B cell (primary cell): Measurements from ENCODE around the gene MEN1. TPM values are rescaled to one million over a fixed set of nuclear protein-coding genes. Genes with fewer than 3 reads are reported as not detected.

Experiments
- ATAC-seq: fragments of 200-7000 bp; cut with Tn5 transposase; one replicate; pipeline ENCODE4 v1.10.0; 2021; ENCODE audit warnings: low read depth, mild to moderate bottlenecking, moderate number of reproducible peaks, moderate library complexity
- CTCF ChIA-PET: fragments of 350-600 bp; sonication (Branson Sonifier 250); formaldehyde crosslinking; loops from one replicate; lab custom pipeline; 2021; ENCODE audit warnings: antibody characterized with exemption, inconsistent platforms; lab: Charles Lee
- POLR2A ChIA-PET: fragments of 350-600 bp; sonication (Branson Sonifier 250); formaldehyde crosslinking; loops from one replicate; lab custom pipeline; 2021; ENCODE audit warnings: antibody characterized with exemption; lab: Charles Lee
- DNase-seq: peaks from one replicate; pipeline ENCODE4 v3.0.0; 2013
- H2AFZ ChIP-seq: 2 replicates; pipeline ENCODE4 v1.6.1; 2012; ENCODE audit warnings: mild to moderate bottlenecking, low read depth, low read length; ENCODE audit not compliant: insufficient read depth, poor library complexity, severe bottlenecking
- H3K27ac ChIP-seq, 2 donors: 1 replicate in 1 of 2; 2 replicates in 1 of 2; pipeline ENCODE4 v1.5.1; 2012 to 2013; ENCODE audit warnings: low read length in 2 of 2, mild to moderate bottlenecking in 2 of 2, moderate library complexity in 1 of 2
- H3K27me3 ChIP-seq, 4 experiments: fragments of 200-600 bp in 1 of 4; sonication (generic) in 1 of 4; replicated peaks in 1 of 4; 1 replicate in 2 of 4; 2 replicates in 2 of 4; pipeline versions ENCODE4 v1.6.1 to v1.7.0; 2013 to 2016; ENCODE audit warnings: low read length in 3 of 4, mild to moderate bottlenecking in 2 of 4, mixed read lengths in 1 of 4, moderate library complexity in 1 of 4; ENCODE audit not compliant: insufficient read depth in 4 of 4, control insufficient read depth in 3 of 4; ENCODE audit errors: control extremely low read depth in 1 of 4
- H3K36me3 ChIP-seq, 2 experiments: replicated peaks in 1 of 2; 1 replicate in 1 of 2; 2 replicates in 1 of 2; pipeline versions ENCODE4 v1.6.1 to v1.7.1; 2013; ENCODE audit warnings: low read length in 1 of 2; ENCODE audit not compliant: insufficient read depth in 2 of 2, control insufficient read depth in 1 of 2; ENCODE audit errors: control extremely low read depth in 1 of 2, extremely low read depth in 1 of 2
- H3K4me1 ChIP-seq, 2 donors: fragments of 200-600 bp in 1 of 2; sonication (generic) in 1 of 2; 1 replicate in 1 of 2; 2 replicates in 1 of 2; pipeline versions ENCODE4 v1.5.1 to v1.6.1; 2013 to 2017; ENCODE audit warnings: low read length in 2 of 2; ENCODE audit not compliant: control insufficient read depth in 2 of 2, insufficient read depth in 2 of 2
- H3K4me2 ChIP-seq: replicated peaks from 2 replicates; pipeline ENCODE3; 2012; ENCODE audit warnings: mild to moderate bottlenecking, low read depth, low read length; ENCODE audit not compliant: poor library complexity, severe bottlenecking
- H3K4me3 ChIP-seq, 5 experiments: fragments of 200-600 bp in 1 of 5; sonication (generic) in 1 of 5; 1 replicate in 3 of 5; 2 replicates in 2 of 5; pipeline versions ENCODE4 v1.5.1 to v1.7.0; 2011 to 2016; ENCODE audit warnings: low read length in 4 of 5, mild to moderate bottlenecking in 4 of 5, low read depth in 2 of 5, control low read depth in 1 of 5, moderate library complexity in 1 of 5; ENCODE audit not compliant: insufficient read depth in 1 of 5; ENCODE audit errors: control extremely low read depth in 1 of 5, extremely low read depth in 1 of 5
- H3K79me2 ChIP-seq: fragments of 200-600 bp; sonication (generic); one replicate; pipeline ENCODE4 v1.6.0; 2016; ENCODE audit warnings: low read length; ENCODE audit not compliant: control insufficient read depth, insufficient read depth
- H3K9ac ChIP-seq: fragments of 200-600 bp; sonication (generic); 2 replicates; pipeline ENCODE4 v1.6.1; 2017; ENCODE audit warnings: mild to moderate bottlenecking, low read length, moderate library complexity
- H3K9me3 ChIP-seq, 3 donors: one replicate each; pipeline versions ENCODE4 v1.6.1 to v1.7.1; 2013; ENCODE audit warnings: low read length in 2 of 3; ENCODE audit not compliant: control insufficient read depth in 2 of 3, insufficient read depth in 1 of 3; ENCODE audit errors: control extremely low read depth in 1 of 3
- H4K20me1 ChIP-seq: 2 replicates; pipeline ENCODE4 v1.6.0; 2012; ENCODE audit warnings: mild to moderate bottlenecking, low read length; ENCODE audit not compliant: insufficient read depth, control insufficient read depth, poor library complexity, severe bottlenecking
- H3K27ac Mint-ChIP-seq: one replicate; pipeline ENCODE4 v1.8.0; 2021; ENCODE audit warnings: mixed read lengths
- H3K27me3 Mint-ChIP-seq: one replicate; pipeline ENCODE4 v1.8.0; 2021; ENCODE audit warnings: mixed read lengths
- H3K4me1 Mint-ChIP-seq: one replicate; pipeline ENCODE4 v1.8.0; 2021; ENCODE audit warnings: mixed read lengths
- H3K4me3 Mint-ChIP-seq: one replicate; pipeline ENCODE4 v1.8.0; 2021; ENCODE audit warnings: mixed read lengths
- H3K9me3 Mint-ChIP-seq: one replicate; pipeline ENCODE4 v1.8.0; 2022; ENCODE audit warnings: mixed read lengths; ENCODE audit not compliant: insufficient read depth
- CTCF ChIP-seq: fragments of 200-600 bp; IDR thresholded peaks from one replicate; pipeline ENCODE4 v1.8.0; 2022; ENCODE audit warnings: antibody characterized with exemption, mild to moderate bottlenecking
- EZH2 ChIP-seq: IDR thresholded peaks from 2 replicates; pipeline ENCODE4 v1.6.1; 2012; ENCODE audit warnings: borderline replicate concordance, low read depth, mild to moderate bottlenecking, moderate library complexity, low read length; ENCODE audit not compliant: insufficient read depth, poor library complexity, severe bottlenecking
- whole genome bisulfite sequencing: methylation state at CpG from one replicate; pipeline ENCODE4 v1.1.5; 2013; ENCODE audit warnings: missing lambda C conversion rate; ENCODE audit not compliant: insufficient coverage; 5-methylcytosine and 5-hydroxymethylcytosine counted together
- intact Hi-C: fragments of 100-400 bp; cut with micrococcal nuclease; formaldehyde crosslinking; loops from one replicate; pipeline ENCODE4 v1.10.0; 2022
- polyA plus RNA-seq: library from polyadenylated mRNA; depleted of rRNA; stranded (reverse); fragments of >200 nt; gene quantifications from 2 replicates; pipeline ENCODE4 v1.2.3, GENCODE V29; 2012
- total RNA-seq, 2 donors: library from RNA; stranded (reverse); fragments of 120-200 nt in 1 of 2; gene quantifications; 1 replicate in 1 of 2; 2 replicates in 1 of 2; pipeline versions ENCODE4 v1.2.3 to v1.2.4, GENCODE V29; 2013 to 2022

MEN1 gene
- total and polyA plus RNA-seq, 2 donors (not counting 1 experiment from before 2014, with no cell fraction given): 48.2 to 68.5 TPM

DNA sequence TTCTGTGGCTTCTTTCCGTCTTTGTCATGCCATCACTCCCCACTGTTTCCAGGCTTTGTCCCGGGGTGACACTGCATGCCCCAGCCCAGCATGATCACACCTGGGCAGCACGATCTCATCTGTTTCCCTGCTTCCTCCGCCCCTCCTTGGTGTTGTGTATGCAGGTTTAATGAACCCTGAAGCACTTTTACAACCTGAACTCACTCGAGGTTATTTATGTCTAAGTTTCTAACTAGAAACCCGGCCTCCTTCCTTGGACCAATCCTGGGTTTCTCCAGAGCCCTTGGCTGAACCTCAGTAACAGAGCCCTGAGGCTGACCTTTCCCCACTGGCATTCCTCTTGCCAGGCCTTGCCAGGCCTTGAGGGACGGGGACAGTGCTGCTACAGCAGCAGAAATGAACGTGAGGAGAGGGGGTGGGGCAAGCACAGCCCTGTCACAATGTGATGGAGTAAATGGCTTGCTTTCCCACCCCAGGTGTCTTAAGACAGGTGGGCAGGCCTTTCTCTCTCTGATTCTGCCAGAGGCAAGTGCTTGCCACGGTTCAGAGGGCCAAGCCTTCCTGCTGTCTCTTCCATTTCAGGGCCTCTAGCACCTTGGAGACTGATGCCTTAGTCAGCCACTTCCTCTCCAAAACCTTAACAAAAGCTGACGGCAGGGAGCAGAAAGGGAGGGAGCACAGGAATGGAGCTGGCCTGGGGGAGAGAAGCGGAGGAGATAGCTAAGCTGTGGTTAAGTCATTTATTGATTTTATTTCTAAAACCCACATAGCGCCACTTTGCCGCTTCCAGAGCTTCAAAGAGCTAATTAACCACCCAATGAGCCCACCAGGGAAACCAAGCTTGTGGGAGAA lies 47.5 kb downstream of the MEN1 start:
- no peak overlapping the region for H2AFZ ChIP-seq

More for the DNA sequence above, 47.5 kb downstream of the MEN1 start:
- H3K4me2 ChIP-seq: peak overlapping the region; percentile 66
- intact Hi-C loops: loop anchor here (1.0 to 2.0 kb wide), 2 partner anchors 14 to 20 kb away; no protein-coding TSS in a partner anchor
- H3K9ac ChIP-seq: peak overlapping the region; percentile 5
- DNase-seq: peak; percentile 68
- ATAC-seq: peak; percentile 23
- H4K20me1 ChIP-seq: peaks cover 36% of the 10 kb centered on the region
- peak overlapping the region; percentile 53 for H3K4me3 Mint-ChIP-seq
- H3K36me3 ChIP-seq: peaks cover 3 to 63% of the 10 kb centered on the region in 2 experiments
- 15% methylated on average over 8 of the region's 13 CpGs for WGBS
- H3K4me1 Mint-ChIP-seq: peaks cover 81% of the 10 kb centered on the region
- ChIA-PET CTCF (interaction anchor here (0.6 to 12.2 kb wide), 7 partner anchors 9 to 251 kb away, joined by 4 to 280 read pairs (median 11); partner anchors contain the start of genes ARL2, RASGRP2 and SF1), POLR2A (interaction anchor here (2.2 to 8.8 kb wide), 4 partner anchors 9 to 17 kb away, joined by 11 to 175 read pairs (median 32); partner anchors contain the start of genes RASGRP2 and SF1)
- H3K27ac ChIP-seq: peak overlapping the region; percentile 60 to 85
- no peaks in the 10 kb centered on the region for H3K9me3 Mint-ChIP-seq
- peaks cover 70 to 96% of the 10 kb centered on the region in 2 donors for H3K4me1 ChIP-seq
- H3K9me3 ChIP-seq: no peaks in the 10 kb centered on the region
- TF ChIP-seq EZH2: no peak
- TF ChIP-seq CTCF: no peak
- H3K4me3 ChIP-seq: peak overlapping the region in 3 of 5 experiments; percentile 5 to 8 (median 8)
- H3K79me2 ChIP-seq: peaks cover 52% of the 10 kb centered on the region
- H3K27ac Mint-ChIP-seq: peak overlapping the region; percentile 88
- H3K27me3 ChIP-seq: no peaks in the 10 kb centered on the region
- H3K27me3 Mint-ChIP-seq: no peaks in the 10 kb centered on the region
